ENCODE results near the gene CHCHD5. TPM values are rescaled to one million over a fixed set of nuclear protein-coding genes. Genes with fewer than 3 reads are reported as not detected.

CHCHD5 gene
- total and polyA plus RNA-seq, 12 donors: 8.9 to 56.5 (median 33.6) TPM

DNA sequence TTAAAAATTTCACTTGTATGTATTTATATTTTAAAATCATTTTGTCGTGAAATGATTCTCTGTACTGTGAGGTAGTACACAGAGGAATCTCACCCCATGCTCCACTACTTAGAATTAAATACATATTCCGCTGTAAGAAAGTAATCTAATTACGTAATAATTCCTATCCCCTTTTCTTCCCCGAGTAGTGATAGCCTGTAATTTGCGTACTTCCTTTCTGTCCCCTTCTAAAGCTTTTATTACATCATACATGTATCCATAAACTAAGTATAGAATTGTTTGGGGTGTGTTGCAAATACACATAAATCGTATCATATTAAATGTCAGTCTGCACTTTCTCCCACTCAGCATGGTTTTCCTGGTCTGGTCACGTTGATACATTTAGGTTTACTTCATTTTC, 12.4 kb upstream of the CHCHD5 start:
- WGBS, 4 donors: 79 to 82% (median 80%) methylated on average over 7 of the region's 7 CpGs
- H3K9me3 ChIP-seq (replicated peaks in 1 of 3): peaks cover 0 to 8% (median 0%) of the 10 kb centered on the region in 3 donors
- H3K36me3 ChIP-seq (replicated peaks in 1 of 2): peaks cover 0 to 86% of the 10 kb centered on the region in 2 donors
- no peak overlapping the region for H3K4me3 ChIP-seq
- TF ChIP-seq POLR2A (IDR thresholded peaks at IDR 0.05): no peak
- TF ChIP-seq, protein P1, sequence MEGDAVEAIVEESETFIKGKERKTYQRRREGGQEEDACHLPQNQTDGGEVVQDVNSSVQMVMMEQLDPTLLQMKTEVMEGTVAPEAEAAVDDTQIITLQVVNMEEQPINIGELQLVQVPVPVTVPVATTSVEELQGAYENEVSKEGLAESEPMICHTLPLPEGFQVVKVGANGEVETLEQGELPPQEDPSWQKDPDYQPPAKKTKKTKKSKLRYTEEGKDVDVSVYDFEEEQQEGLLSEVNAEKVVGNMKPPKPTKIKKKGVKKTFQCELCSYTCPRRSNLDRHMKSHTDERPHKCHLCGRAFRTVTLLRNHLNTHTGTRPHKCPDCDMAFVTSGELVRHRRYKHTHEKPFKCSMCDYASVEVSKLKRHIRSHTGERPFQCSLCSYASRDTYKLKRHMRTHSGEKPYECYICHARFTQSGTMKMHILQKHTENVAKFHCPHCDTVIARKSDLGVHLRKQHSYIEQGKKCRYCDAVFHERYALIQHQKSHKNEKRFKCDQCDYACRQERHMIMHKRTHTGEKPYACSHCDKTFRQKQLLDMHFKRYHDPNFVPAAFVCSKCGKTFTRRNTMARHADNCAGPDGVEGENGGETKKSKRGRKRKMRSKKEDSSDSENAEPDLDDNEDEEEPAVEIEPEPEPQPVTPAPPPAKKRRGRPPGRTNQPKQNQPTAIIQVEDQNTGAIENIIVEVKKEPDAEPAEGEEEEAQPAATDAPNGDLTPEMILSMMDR (IDR thresholded peaks at IDR 0.05): no peak
- H3K27me3 ChIP-seq: no peaks in the 10 kb centered on the region
- H3K4me1 ChIP-seq (replicated peaks in 1 of 2): no peaks in the 10 kb centered on the region
- intact Hi-C loops (cut with DNase I): no loop called here
- no peak overlapping the region for H3K27ac ChIP-seq
- DNase-seq: no peak

DNA sequence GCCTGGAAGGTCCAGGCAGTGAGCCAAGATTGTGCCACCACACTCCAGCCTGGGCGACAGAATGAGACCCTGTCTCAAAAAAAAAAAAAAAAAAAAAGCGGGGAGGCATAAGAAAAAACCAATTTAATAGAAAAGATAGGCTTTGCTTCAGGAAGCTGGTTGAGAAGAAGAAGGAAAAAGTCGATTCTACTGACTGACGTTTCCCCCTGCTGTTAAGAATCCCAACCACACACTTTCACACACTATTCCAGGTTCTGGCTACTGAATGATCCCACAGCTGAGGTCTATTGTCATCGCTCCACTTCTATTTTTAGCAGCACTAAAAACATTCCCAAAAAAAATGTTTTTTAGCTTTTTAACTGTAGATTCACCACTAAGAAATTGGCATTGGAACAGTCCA, 6.7 kb upstream of the CHCHD5 start:
- 56 to 71% (median 66%) methylated on average over 5 of the region's 5 CpGs for WGBS, 4 donors
- intact Hi-C loops (cut with DNase I): loop anchor here in 1 of 2 donors (5.0 kb wide), 1 partner anchor 95 kb away; the partner anchor contains the start of gene TTL
- Histone ChIP-seq H3K9me3 (replicated peaks in 1 of 3) (no peaks in the 10 kb centered on the region), H3K36me3 (replicated peaks in 1 of 2) (peaks cover 0 to 38% of the 10 kb centered on the region in 2 donors), H3K27ac (no peak overlapping the region), H3K27me3 (no peaks in the 10 kb centered on the region), H3K4me1 (replicated peaks in 1 of 2) (peaks cover 0 to 6% of the 10 kb centered on the region in 2 donors), H3K4me3 (no peak overlapping the region)
- no peak for DNase-seq
- TF ChIP-seq, protein P1 (IDR thresholded peaks at IDR 0.05): no peak

DNA sequence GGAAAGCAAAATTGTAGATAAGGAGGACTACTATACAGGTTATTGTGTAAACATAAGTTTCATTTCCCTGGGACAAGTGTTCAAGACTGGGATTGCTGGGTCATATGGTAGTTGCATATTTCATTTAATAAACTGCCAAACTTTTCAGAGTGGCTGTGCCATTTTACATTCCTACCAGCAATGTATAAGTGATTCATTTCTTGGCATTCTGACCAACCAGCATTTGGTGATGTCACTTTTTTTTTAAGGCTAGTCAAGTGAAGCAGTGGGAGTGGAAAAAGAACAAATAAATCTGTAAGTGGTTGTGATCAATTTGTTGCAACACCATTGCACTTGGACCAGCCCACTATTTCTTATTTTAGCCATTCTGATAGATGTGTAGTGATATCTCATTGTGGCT, 5.2 kb upstream of the CHCHD5 start:
- no peaks in the 10 kb centered on the region for H3K27me3 ChIP-seq
- DNase-seq: peak in 4 of 7 donors; percentile 7 to 40 (median 32)
- peaks cover 0 to 25% of the 10 kb centered on the region in 2 donors for H3K36me3 ChIP-seq (replicated peaks in 1 of 2)
- H3K9me3 ChIP-seq (replicated peaks in 1 of 3): no peaks in the 10 kb centered on the region
- TF ChIP-seq POLR2A (IDR thresholded peaks at IDR 0.05): no peak
- TF ChIP-seq, protein P1 (IDR thresholded peaks at IDR 0.05): no peak
- intact Hi-C loops (cut with DNase I): loop anchor here in 1 of 2 donors (5.0 kb wide), 1 partner anchor 97 kb away; the partner anchor contains the start of gene TTL
- no peak overlapping the region for H3K4me3 ChIP-seq
- peaks cover 3 to 15% of the 10 kb centered on the region in 2 donors for H3K4me1 ChIP-seq (replicated peaks in 1 of 2)
- no peak overlapping the region for H3K27ac ChIP-seq

DNA sequence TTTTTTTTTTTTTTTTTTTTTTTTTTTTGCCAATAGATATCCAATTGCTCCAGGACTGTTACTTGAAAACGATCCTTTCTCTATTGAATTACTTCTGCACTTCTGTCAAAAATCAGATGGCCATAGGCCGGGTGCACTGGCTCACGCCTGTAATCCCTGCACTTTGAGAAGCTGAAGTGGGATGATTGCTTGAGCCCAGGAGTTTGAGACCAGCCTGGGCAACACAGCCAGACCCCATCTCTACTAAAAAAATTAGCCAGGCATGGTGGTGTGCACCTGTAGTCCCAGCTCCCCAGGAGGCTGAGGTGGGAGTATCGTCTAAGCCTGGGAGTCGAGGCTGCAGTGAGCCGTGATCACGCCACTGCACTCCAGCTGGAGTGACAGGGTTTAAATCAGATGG, 4.3 kb upstream of the CHCHD5 start:
- intact Hi-C loops (cut with DNase I): no loop called here
- Histone ChIP-seq H3K27me3 (no peaks in the 10 kb centered on the region), H3K9me3 (replicated peaks in 1 of 3) (no peaks in the 10 kb centered on the region), H3K36me3 (replicated peaks in 1 of 2) (peaks cover 0 to 16% of the 10 kb centered on the region in 2 donors), H3K27ac (no peak overlapping the region), H3K4me3 (no peak overlapping the region), H3K4me1 (replicated peaks in 1 of 2) (peaks cover 6 to 17% of the 10 kb centered on the region in 2 donors)
- DNase-seq: peak in 2 of 7 donors; percentile 10 to 39
- TF ChIP-seq POLR2A (IDR thresholded peaks at IDR 0.05): no peak
- TF ChIP-seq, protein P1 (IDR thresholded peaks at IDR 0.05): no peak
- 85 to 97% (median 91%) methylated on average over 7 of the region's 7 CpGs for WGBS, 4 donors
